Caco-2 (cell line): ENCODE data around the gene SANBR. TPM values are rescaled to one million over a fixed set of nuclear protein-coding genes. Genes with fewer than 3 reads are reported as not detected.
"Not testable (repeated sequence)": the region's sequence is repeated elsewhere in the genome, so short reads cannot be mapped to it uniquely, and the experiment has no call there.

Source experiments
- BruUV-seq: library from RNA; stranded (reverse); fragments of 400-500 nt; replicated peaks from 2 replicates; lab custom pipeline; 2021; lab: Mats Ljungman, UMichigan
- CTCF ChIA-PET: fragments of 300-600 bp; sonication (Branson Sonifier 250); formaldehyde crosslinking; loops from one replicate; lab custom pipeline; 2022; ENCODE audit warnings: antibody characterized with exemption; lab: Charles Lee
- POLR2A ChIA-PET: fragments of 300-600 bp; sonication (Branson Sonifier 250); formaldehyde crosslinking; loops from one replicate; lab custom pipeline; 2022; ENCODE audit warnings: antibody characterized with exemption; lab: Charles Lee
- DNase-seq, 2 experiments: peaks; one replicate each; pipeline versions ENCODE4 v3.0.0 to v3.0.0-alpha.2; 2020 to 2022
- H3K27me3 ChIP-seq: replicated peaks from 2 replicates; pipeline ENCODE4 v1.6.0; 2011; ENCODE audit warnings: low read length; ENCODE audit not compliant: control insufficient read depth, insufficient read depth
- H3K36me3 ChIP-seq: 2 replicates; pipeline ENCODE4 v1.5.1; 2011; ENCODE audit warnings: low read length; ENCODE audit not compliant: control insufficient read depth, insufficient read depth
- H3K4me1 ChIP-seq: fragments of 250-450 bp; sonication (Bioruptor Pico); 2 replicates; pipeline ENCODE4 v1.5.1; 2020; ENCODE audit warnings: mild to moderate bottlenecking
- H3K4me3 ChIP-seq: 2 replicates; pipeline ENCODE4 v1.5.1; 2011; ENCODE audit warnings: low read depth, mild to moderate bottlenecking, control low read depth, low read length
- H3K9me3 ChIP-seq: fragments of 250-450 bp; sonication (Bioruptor Pico); 2 replicates; pipeline ENCODE4 v1.5.1; 2020; ENCODE audit warnings: mild to moderate bottlenecking, moderate library complexity
- H3K27ac Mint-ChIP-seq: one replicate; pipeline ENCODE4 v1.8.0; 2022; ENCODE audit warnings: mixed read lengths; ENCODE audit not compliant: unreplicated experiment
- H3K27me3 Mint-ChIP-seq: one replicate; pipeline ENCODE4 v1.8.0; 2022; ENCODE audit warnings: mixed read lengths; ENCODE audit not compliant: insufficient read depth, unreplicated experiment
- H3K36me3 Mint-ChIP-seq: one replicate; pipeline ENCODE4 v1.8.0; 2022; ENCODE audit warnings: mild to moderate bottlenecking, mixed read lengths; ENCODE audit not compliant: insufficient read depth, unreplicated experiment
- H3K4me1 Mint-ChIP-seq: one replicate; pipeline ENCODE4 v1.8.0; 2022; ENCODE audit warnings: low read depth, mixed read lengths; ENCODE audit not compliant: unreplicated experiment
- H3K4me3 Mint-ChIP-seq: one replicate; pipeline ENCODE4 v1.8.0; 2022; ENCODE audit warnings: mild to moderate bottlenecking, moderate library complexity, mixed read lengths; ENCODE audit not compliant: unreplicated experiment
- H3K9me3 Mint-ChIP-seq: one replicate; pipeline ENCODE4 v1.8.0; 2022; ENCODE audit warnings: mixed read lengths; ENCODE audit not compliant: unreplicated experiment
- intact Hi-C: fragments of 100-400 bp; cut with micrococcal nuclease; formaldehyde crosslinking; loops from one replicate; pipeline ENCODE4 v1.10.0; 2022; ENCODE audit not compliant: unreplicated experiment
- total RNA-seq: library from RNA; stranded (reverse); gene quantifications from 2 replicates; pipeline ENCODE4 v1.2.3, GENCODE V29; 2022
- TF ChIP-seq, protein P1 (sequence below), 2 experiments: fragments of 200-600 bp in 1 of 2; IDR thresholded peaks; 1 replicate in 1 of 2; 2 replicates in 1 of 2; pipeline versions ENCODE4 v1.5.1 to v1.8.0; 2011 to 2022; ENCODE audit warnings: antibody characterized with exemption in 1 of 2, control low read depth in 1 of 2, inconsistent platforms in 1 of 2, low read depth in 1 of 2, low read length in 1 of 2, mild to moderate bottlenecking in 1 of 2, moderate library complexity in 1 of 2; ENCODE audit not compliant: insufficient read depth in 1 of 2, severe bottlenecking in 1 of 2, unreplicated experiment in 1 of 2

SANBR gene
- total RNA-seq, 1 experiment from 2014 or later = 14.3 TPM

DNA sequence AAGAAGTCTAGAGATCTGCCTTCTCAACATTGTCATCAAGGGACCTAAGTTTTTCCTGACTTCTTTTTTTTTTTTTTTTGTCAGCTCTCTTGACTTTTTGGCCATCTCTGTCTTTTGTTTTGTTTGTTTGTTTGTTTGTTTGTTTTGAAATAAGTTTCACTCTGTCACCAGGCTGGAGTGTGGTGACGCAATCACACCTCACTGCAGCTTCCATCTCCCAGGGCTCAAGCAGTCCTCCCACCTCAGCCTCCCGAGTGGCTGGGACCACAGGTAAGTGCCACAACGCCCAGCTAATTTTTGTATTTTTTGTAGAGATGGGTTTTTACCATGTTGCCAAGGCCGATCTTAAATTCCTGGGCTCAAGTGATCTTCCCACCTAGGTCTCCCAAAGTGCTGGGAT, 42.0 kb upstream of the SANBR start:
- CTCF ChIA-PET = interaction anchor here (0.6 kb wide), 1 partner anchor 958 kb away, joined by 3 read pairs; no protein-coding TSS in a partner anchor
- no peak overlapping the region for H3K4me3 ChIP-seq
- no peaks in the 10 kb centered on the region for H3K4me1 ChIP-seq
- intact Hi-C loops = no loop called here
- H3K27me3 ChIP-seq = no peaks in the 10 kb centered on the region
- H3K36me3 ChIP-seq = peaks cover 2% of the 10 kb centered on the region
- POLR2A ChIA-PET = no interaction called here
- DNase-seq = no peak
- TF ChIP-seq, protein P1, sequence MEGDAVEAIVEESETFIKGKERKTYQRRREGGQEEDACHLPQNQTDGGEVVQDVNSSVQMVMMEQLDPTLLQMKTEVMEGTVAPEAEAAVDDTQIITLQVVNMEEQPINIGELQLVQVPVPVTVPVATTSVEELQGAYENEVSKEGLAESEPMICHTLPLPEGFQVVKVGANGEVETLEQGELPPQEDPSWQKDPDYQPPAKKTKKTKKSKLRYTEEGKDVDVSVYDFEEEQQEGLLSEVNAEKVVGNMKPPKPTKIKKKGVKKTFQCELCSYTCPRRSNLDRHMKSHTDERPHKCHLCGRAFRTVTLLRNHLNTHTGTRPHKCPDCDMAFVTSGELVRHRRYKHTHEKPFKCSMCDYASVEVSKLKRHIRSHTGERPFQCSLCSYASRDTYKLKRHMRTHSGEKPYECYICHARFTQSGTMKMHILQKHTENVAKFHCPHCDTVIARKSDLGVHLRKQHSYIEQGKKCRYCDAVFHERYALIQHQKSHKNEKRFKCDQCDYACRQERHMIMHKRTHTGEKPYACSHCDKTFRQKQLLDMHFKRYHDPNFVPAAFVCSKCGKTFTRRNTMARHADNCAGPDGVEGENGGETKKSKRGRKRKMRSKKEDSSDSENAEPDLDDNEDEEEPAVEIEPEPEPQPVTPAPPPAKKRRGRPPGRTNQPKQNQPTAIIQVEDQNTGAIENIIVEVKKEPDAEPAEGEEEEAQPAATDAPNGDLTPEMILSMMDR (IDR thresholded peaks at IDR 0.05; ENCODE audit: insufficient read depth in 1 of 2, low read depth in 1 of 2, low read length in 1 of 2, severe bottlenecking in 1 of 2, unreplicated experiment in 1 of 2) = no peak
- H3K4me1 Mint-ChIP-seq = peaks cover 7% of the 10 kb centered on the region
- no peaks in the 10 kb centered on the region for H3K9me3 ChIP-seq
- peaks cover 19% of the 10 kb centered on the region for H3K9me3 Mint-ChIP-seq
- no peak overlapping the region for H3K4me3 Mint-ChIP-seq
- H3K27ac Mint-ChIP-seq = no peak overlapping the region
- peaks cover 65% of the 10 kb centered on the region for H3K36me3 Mint-ChIP-seq
- no TSS peak for BruUV-seq
- no peaks in the 10 kb centered on the region for H3K27me3 Mint-ChIP-seq

DNA sequence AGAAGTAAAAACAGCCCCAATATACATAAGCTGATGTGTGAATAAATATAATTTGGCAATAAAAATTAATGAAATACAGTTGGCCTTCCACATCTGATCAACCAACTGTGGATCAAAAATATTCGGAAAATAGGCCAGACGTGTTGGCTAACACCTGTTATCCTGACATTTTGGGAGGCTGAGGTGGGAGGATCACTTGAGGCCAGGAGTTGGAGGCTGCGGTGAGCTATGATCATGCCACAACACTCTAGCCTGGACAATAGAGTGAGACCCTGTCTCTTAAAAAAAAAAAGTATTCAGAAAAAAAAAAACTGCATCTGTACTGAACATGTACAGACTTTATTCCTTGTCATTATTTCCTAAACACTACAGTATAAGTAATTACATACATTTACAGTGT, 36.1 kb upstream of the SANBR start:
- H3K27ac Mint-ChIP-seq = no peak overlapping the region
- H3K4me3 ChIP-seq = no peak overlapping the region
- peaks cover 6% of the 10 kb centered on the region for H3K36me3 ChIP-seq
- POLR2A ChIA-PET = no interaction called here
- CTCF ChIA-PET = interaction anchor here (0.7 kb wide), 1 partner anchor 265 kb away, joined by 3 read pairs; no protein-coding TSS in a partner anchor
- H3K9me3 ChIP-seq = peaks cover 6% of the 10 kb centered on the region; the same call in 1 of the 2 replicates
- H3K4me1 Mint-ChIP-seq = peaks cover 7% of the 10 kb centered on the region
- no peak for DNase-seq
- TF ChIP-seq, protein P1 (IDR thresholded peaks at IDR 0.05; ENCODE audit: insufficient read depth in 1 of 2, low read depth in 1 of 2, low read length in 1 of 2, severe bottlenecking in 1 of 2, unreplicated experiment in 1 of 2) = no peak
- peaks cover 67% of the 10 kb centered on the region for H3K36me3 Mint-ChIP-seq
- no TSS peak for BruUV-seq
- peaks cover 36% of the 10 kb centered on the region for H3K9me3 Mint-ChIP-seq
- H3K27me3 ChIP-seq = no peaks in the 10 kb centered on the region
- H3K4me3 Mint-ChIP-seq = no peak overlapping the region
- intact Hi-C loops = no loop called here
- H3K4me1 ChIP-seq = no peaks in the 10 kb centered on the region
- no peaks in the 10 kb centered on the region for H3K27me3 Mint-ChIP-seq

DNA sequence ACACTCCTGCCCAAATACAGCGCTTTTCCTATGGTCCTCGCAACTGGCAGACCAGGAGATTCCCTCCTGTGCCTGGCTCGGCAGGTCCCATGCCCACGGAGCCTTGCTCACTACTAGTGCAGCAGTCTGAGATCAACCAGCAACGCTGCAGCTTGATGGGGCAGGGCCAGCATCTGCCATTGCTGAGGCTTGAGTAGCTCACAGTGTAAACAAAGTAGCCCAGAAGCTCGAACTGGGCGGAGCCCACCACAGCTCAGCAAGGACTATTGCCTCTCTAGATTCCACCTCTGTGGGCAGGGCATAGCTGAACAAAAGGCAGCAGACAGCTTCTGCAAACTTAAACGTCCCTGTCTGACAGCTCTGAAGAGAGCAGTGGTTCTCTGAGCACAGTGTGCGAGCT, 31.1 kb upstream of the SANBR start:
- peaks cover 11% of the 10 kb centered on the region for H3K9me3 ChIP-seq
- H3K4me1 ChIP-seq, H3K27me3 Mint-ChIP-seq, H3K4me3 ChIP-seq, H3K27ac Mint-ChIP-seq, intact Hi-C loops, H3K4me1 Mint-ChIP-seq, H3K27me3 ChIP-seq, POLR2A ChIA-PET, BruUV-seq, H3K36me3 ChIP-seq, H3K4me3 Mint-ChIP-seq, DNase-seq: not testable (repeated sequence)
- peaks cover 60% of the 10 kb centered on the region for H3K36me3 Mint-ChIP-seq
- peaks cover 56% of the 10 kb centered on the region for H3K9me3 Mint-ChIP-seq
- CTCF ChIA-PET = interaction anchor here (0.6 kb wide), 1 partner anchor 36 kb away, joined by 3 read pairs; no protein-coding TSS in a partner anchor

DNA sequence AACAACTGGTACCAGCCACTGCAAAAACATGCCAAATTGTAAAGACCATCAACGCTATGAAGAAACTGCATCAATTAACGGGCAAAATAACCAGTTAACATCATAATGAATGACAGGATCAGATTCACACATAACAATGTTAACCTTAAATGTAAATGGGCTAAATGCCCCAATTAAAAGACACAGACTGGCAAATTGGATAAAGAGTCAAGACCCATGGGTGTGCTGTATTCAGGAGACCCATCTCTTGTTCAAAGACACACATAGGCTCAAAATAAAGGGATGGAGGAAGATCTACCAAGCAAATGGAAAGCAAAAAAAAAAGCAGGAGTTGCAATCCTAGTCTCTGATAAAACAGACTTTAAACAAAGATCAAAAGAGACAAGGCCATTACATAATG, 29.0 kb upstream of the SANBR start:
- peaks cover 57% of the 10 kb centered on the region for H3K36me3 Mint-ChIP-seq

More for the DNA sequence above, 29.0 kb upstream of the SANBR start:
- H3K27me3 ChIP-seq, H3K4me3 Mint-ChIP-seq, H3K4me1 Mint-ChIP-seq, H3K4me3 ChIP-seq, DNase-seq, H3K27ac Mint-ChIP-seq, H3K27me3 Mint-ChIP-seq, H3K4me1 ChIP-seq, H3K36me3 ChIP-seq, POLR2A ChIA-PET, CTCF ChIA-PET, BruUV-seq: not testable (repeated sequence)
- H3K9me3 ChIP-seq = peaks cover 11% of the 10 kb centered on the region
- H3K9me3 Mint-ChIP-seq = peaks cover 55% of the 10 kb centered on the region
- intact Hi-C loops = loop anchor here (1.0 kb wide), 1 partner anchor 12 kb away; no protein-coding TSS in a partner anchor
